HepG2 (cell line): ENCODE data around the gene KHNYN. TPM values are rescaled to one million over a fixed set of nuclear protein-coding genes. Genes with fewer than 3 reads are reported as not detected.
"Not testable (repeated sequence)": the region's sequence is repeated elsewhere in the genome, so short reads cannot be mapped to it uniquely, and the experiment has no call there.

Experiments used
- ATAC-seq: fragments of 200-7000 bp; cut with Tn5 transposase; 3 replicates; pipeline ENCODE4 v1.9.1; 2020; ENCODE audit warnings: mild to moderate bottlenecking, moderate library complexity
- BruUV-seq: library from RNA; stranded (reverse); fragments of 400-500 nt; replicated peaks from 2 replicates; lab custom pipeline; 2021; lab: Mats Ljungman, UMichigan
- CTCF ChIA-PET: fragments of 300-600 bp; formaldehyde crosslinking; extraction: SDS; loops from one replicate; lab custom pipeline; 2021; ENCODE audit warnings: low total read pairs, inconsistent platforms, low intra/inter-chr PET ratio; lab: Yijun Ruan, JAX
- POLR2A ChIA-PET: fragments of 350-600 bp; sonication (Branson Sonifier 250); formaldehyde crosslinking; loops from one replicate; lab custom pipeline; 2020; ENCODE audit warnings: antibody characterized with exemption, inconsistent platforms; lab: Yijun Ruan, JAX
- DNase-seq: peaks from one replicate; pipeline ENCODE4 v3.0.0-alpha.2; 2015; ENCODE audit warnings: low spot score
- FAIRE-seq: peaks from 3 replicates; lab custom pipeline; 2011; peaks lifted over from hg19 to GRCh38; lab: Jason Lieb, UNC
- H2AFZ ChIP-seq: one replicate; pipeline ENCODE4 v1.6.1; 2011; ENCODE audit warnings: low read length, inconsistent platforms
- H3K27ac ChIP-seq: fragments of 300-600 bp; 3 replicates; pipeline ENCODE4 v1.8.0; 2011; ENCODE audit warnings: mixed run types, mild to moderate bottlenecking, mixed read lengths, low read length, inconsistent platforms; ENCODE audit not compliant: insufficient read depth; ENCODE audit errors: extremely low read length
- H3K27me3 ChIP-seq, 2 experiments: fragments of 200-600 bp in 1 of 2; 2 replicates in 1 of 2; 3 replicates in 1 of 2; pipeline versions ENCODE4 v1.6.0 to v1.8.0; 2011; ENCODE audit warnings: low read length in 2 of 2, mild to moderate bottlenecking in 2 of 2, moderate library complexity in 2 of 2, inconsistent platforms in 1 of 2; ENCODE audit not compliant: insufficient read depth in 2 of 2, control insufficient read depth in 1 of 2
- H3K36me3 ChIP-seq, 2 experiments: fragments of 200-600 bp in 1 of 2; replicated peaks in 1 of 2; 2 replicates in 1 of 2; 3 replicates in 1 of 2; pipeline versions ENCODE4 v1.5.1 to v1.8.0; 2011; ENCODE audit warnings: low read length in 2 of 2, inconsistent platforms in 1 of 2; ENCODE audit not compliant: insufficient read depth in 2 of 2, control insufficient read depth in 1 of 2
- H3K4me1 ChIP-seq: 2 replicates; pipeline ENCODE4 v1.5.1; 2012; ENCODE audit warnings: low read length, inconsistent platforms; ENCODE audit not compliant: insufficient read depth
- H3K4me2 ChIP-seq: 2 replicates; pipeline ENCODE4 v1.6.0; 2011; ENCODE audit warnings: low read depth, low read length, inconsistent platforms
- H3K4me3 ChIP-seq, 3 experiments: fragments of 200-600 bp in 1 of 3; sonication (generic), shearing (Covaris generic) in 1 of 3; replicated peaks in 1 of 3; 2 replicates each; pipeline ENCODE4 v1.5.1; 2011 to 2016; ENCODE audit warnings: low read length in 3 of 3, inconsistent platforms in 2 of 3, low read depth in 2 of 3, mild to moderate bottlenecking in 2 of 3, control low read depth in 1 of 3, mixed read lengths in 1 of 3; ENCODE audit not compliant: insufficient read depth in 1 of 3
- H3K79me2 ChIP-seq: one replicate; pipeline ENCODE4 v1.6.1; 2011; ENCODE audit warnings: low read length, inconsistent platforms; ENCODE audit not compliant: insufficient read depth
- H3K9ac ChIP-seq: 2 replicates; pipeline ENCODE4 v1.6.0; 2011; ENCODE audit warnings: mild to moderate bottlenecking, low read depth, low read length, inconsistent platforms; ENCODE audit not compliant: insufficient read depth
- H3K9me3 ChIP-seq: 2 replicates; pipeline ENCODE4 v1.5.1; 2012; ENCODE audit warnings: mild to moderate bottlenecking, low read length
- H4K20me1 ChIP-seq: 2 replicates; pipeline ENCODE4 v1.6.0; 2011; ENCODE audit warnings: inconsistent platforms, mild to moderate bottlenecking, low read length, moderate library complexity; ENCODE audit not compliant: insufficient read depth
- ZMYM3 ChIP-seq: sonication (generic); formaldehyde crosslinking; IDR thresholded peaks from 2 replicates; pipeline ENCODE4 v1.5.1; 2020; ENCODE audit warnings: mild to moderate bottlenecking, missing genetic modification reagents
- ZNF121 ChIP-seq: sonication (generic); formaldehyde crosslinking; IDR thresholded peaks from 2 replicates; pipeline ENCODE4 v1.5.0; 2020; ENCODE audit warnings: mild to moderate bottlenecking, missing genetic modification reagents
- ZNF296 ChIP-seq: sonication (generic); formaldehyde crosslinking; conservative IDR thresholded peaks from 2 replicates; pipeline ENCODE4 v1.5.0; 2020; ENCODE audit warnings: mild to moderate bottlenecking, missing genetic modification reagents
- ZNF30 ChIP-seq: sonication (generic); formaldehyde crosslinking; IDR thresholded peaks from 2 replicates; pipeline ENCODE4 v1.5.0; 2020; ENCODE audit warnings: mild to moderate bottlenecking, missing genetic modification reagents
- WGBS: methylation state at CpG from one replicate; pipeline ENCODE4 v1.1.6; 2017; ENCODE audit warnings: low lambda C conversion rate; 5-methylcytosine and 5-hydroxymethylcytosine counted together
- in situ Hi-C: cut with HindIII; loops from 2 replicates; pipeline ENCODE4 v1.10.0; 2017; ENCODE audit warnings: low pct_unique_long_range_greater_than_20kb; ENCODE audit not compliant: extremely low pct_ligation_motif_present
- intact Hi-C: fragments of 100-400 bp; cut with micrococcal nuclease; formaldehyde crosslinking; loops from one replicate; pipeline ENCODE4 v1.10.0; 2022; ENCODE audit not compliant: unreplicated experiment
- polyA plus RNA-seq, 8 experiments: library from polyadenylated mRNA; depleted of rRNA in 3 of 8; stranded (reverse) in 7 of 8; unstranded in 1 of 8; fragments of >200 nt; fragmentation: Illumina TruSeq in 4 of 8; extraction: Trizol in 4 of 8; gene quantifications; 2 replicates each; pipeline versions ENCODE4 v1.2.1 to v1.2.3, GENCODE V29; 2011 to 2016; ENCODE audit warnings: low read depth in 4 of 8, missing spikeins in 1 of 8, mixed read lengths in 1 of 8; ENCODE audit not compliant: insufficient read depth in 1 of 8
- total RNA-seq, 5 experiments: library from RNA; depleted of rRNA; stranded (reverse); fragments of >200 nt; fragmentation: Illumina TruSeq; extraction: Trizol; gene quantifications; 2 replicates each; pipeline ENCODE4 v1.2.3, GENCODE V29; 2016; ENCODE audit warnings: low read depth in 1 of 5
- TF ChIP-seq, protein P1 (sequence below): sonication (generic); formaldehyde crosslinking; IDR thresholded peaks from 2 replicates; pipeline ENCODE4 v1.5.0; 2020; ENCODE audit warnings: mild to moderate bottlenecking, missing genetic modification reagents

Gene KHNYN
- total and polyA plus RNA-seq, 2 of the 13 experiments (the other 11 are each of a cell fraction or from before 2014, with no cell fraction given): 52.8 to 75.7 TPM

DNA sequence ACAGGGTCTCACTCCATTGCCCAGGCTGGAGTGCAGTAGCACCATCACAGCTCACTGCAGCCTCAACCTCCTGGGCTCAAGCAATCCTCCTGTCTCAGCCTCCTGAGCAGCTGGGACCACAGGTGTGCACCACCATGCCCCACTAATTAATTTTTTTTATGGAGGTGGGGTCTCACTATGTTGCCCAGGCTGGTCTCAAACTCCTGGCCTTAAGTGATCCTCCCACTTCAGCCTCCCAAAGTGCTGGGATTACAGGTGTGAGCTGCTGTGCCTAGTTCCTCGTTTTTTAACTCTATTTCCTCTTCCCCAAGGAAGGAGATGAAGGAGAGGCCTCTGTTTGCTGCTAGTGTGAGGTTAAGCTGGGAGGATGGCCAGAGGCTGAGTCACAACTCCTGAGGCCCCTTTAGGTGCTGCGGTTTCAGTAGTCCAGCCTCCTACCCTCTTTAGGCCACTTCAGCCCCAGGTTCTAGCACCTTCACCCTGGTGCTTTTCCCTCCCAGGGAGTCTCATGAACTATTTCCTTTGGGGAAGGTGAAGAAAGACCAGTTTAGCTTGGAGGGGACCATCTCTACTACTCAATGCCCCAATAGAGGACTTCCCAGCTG, 53.0 kb downstream of the KHNYN start:
- ChIA-PET CTCF (interaction anchor here (1.6 to 2.4 kb wide), 2 partner anchors 122 to 196 kb away, joined by 4 to 40 read pairs; no protein-coding TSS in a partner anchor), POLR2A (interaction anchor here (1.6 to 2.6 kb wide), 2 partner anchors 9 to 53 kb away, joined by 3 to 17 read pairs; partner anchors contain the start of genes CBLN3 and KHNYN)
- not testable (repeated sequence) for H3K9ac ChIP-seq, H3K4me2 ChIP-seq, H2AFZ ChIP-seq, H3K27ac ChIP-seq, FAIRE-seq, ATAC-seq, H3K79me2 ChIP-seq, H3K9me3 ChIP-seq, H3K36me3 ChIP-seq, DNase-seq, H4K20me1 ChIP-seq, BruUV-seq, H3K27me3 ChIP-seq, H3K4me3 ChIP-seq
- WGBS: 5% methylated on average over 2 of the region's 2 CpGs
- peaks cover 11% of the 10 kb centered on the region for H3K4me1 ChIP-seq
- TF ChIP-seq ZMYM3 (CRISPR knock-in tag) (peak; percentile 8; the same call in 1 of the 2 replicates), ZNF30 (0 out of 2 replicates have a peak, but pooled peaks have one; percentile 50), ZNF296 (CRISPR knock-in tag) (0 out of 2 replicates have a peak, but pooled peaks have one; percentile 32), ZNF121 (CRISPR knock-in tag) (peak; percentile 78; the same call in 1 of the 2 replicates)
- TF ChIP-seq, protein P1, sequence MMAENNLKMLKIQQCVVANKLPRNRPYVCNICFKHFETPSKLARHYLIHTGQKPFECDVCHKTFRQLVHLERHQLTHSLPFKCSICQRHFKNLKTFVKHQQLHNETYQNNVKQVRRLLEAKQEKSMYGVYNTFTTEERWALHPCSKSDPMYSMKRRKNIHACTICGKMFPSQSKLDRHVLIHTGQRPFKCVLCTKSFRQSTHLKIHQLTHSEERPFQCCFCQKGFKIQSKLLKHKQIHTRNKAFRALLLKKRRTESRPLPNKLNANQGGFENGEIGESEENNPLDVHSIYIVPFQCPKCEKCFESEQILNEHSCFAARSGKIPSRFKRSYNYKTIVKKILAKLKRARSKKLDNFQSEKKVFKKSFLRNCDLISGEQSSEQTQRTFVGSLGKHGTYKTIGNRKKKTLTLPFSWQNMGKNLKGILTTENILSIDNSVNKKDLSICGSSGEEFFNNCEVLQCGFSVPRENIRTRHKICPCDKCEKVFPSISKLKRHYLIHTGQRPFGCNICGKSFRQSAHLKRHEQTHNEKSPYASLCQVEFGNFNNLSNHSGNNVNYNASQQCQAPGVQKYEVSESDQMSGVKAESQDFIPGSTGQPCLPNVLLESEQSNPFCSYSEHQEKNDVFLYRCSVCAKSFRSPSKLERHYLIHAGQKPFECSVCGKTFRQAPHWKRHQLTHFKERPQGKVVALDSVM: 0 out of 2 replicates have a peak, but pooled peaks have one; percentile 64
- in situ Hi-C loops (loop anchor here (5.0 kb wide), 1 partner anchor 194 kb away; no protein-coding TSS in a partner anchor), intact Hi-C loops (loop anchor here (10.0 kb wide), 1 partner anchor 672 kb away; no protein-coding TSS in a partner anchor)
